ENCODE results near the gene KCTD13. TPM values are rescaled to one million over a fixed set of nuclear protein-coding genes. Genes with fewer than 3 reads are reported as not detected.

The KCTD13 gene
- total RNA-seq, 1 experiment from 2014 or later = 18.3 TPM

- Mint-ChIP-seq H3K27ac (no peak overlapping the region), H3K4me3 (peak overlapping the region in 1 of 2 experiments; percentile 95; a peak in 1 of 5 replicates), H3K9me3 (peaks cover 14 to 16% of the 10 kb centered on the region in 2 experiments), H3K36me3 (ENCODE audit: insufficient read depth in 1 of 3, low read depth in 3 of 3) (peaks cover 35 to 46% (median 45%) of the 10 kb centered on the region in 3 experiments), H3K27me3 (ENCODE audit: low read depth) (peaks cover 16% of the 10 kb centered on the region), H3K4me1 (peaks cover 29% of the 10 kb centered on the region in 2 experiments)
- Histone ChIP-seq H4K5ac (ENCODE audit: insufficient read length, low read depth, low read length) (no peak overlapping the region), H2BK120ac (ENCODE audit: low read depth, low read length, poor library complexity, severe bottlenecking) (no peak overlapping the region), H3K79me2 (ENCODE audit: insufficient read depth, low read length) (peaks cover 5% of the 10 kb centered on the region; the same call in 1 of the 2 replicates), H2AFZ (ENCODE audit: low read length) (no peak overlapping the region), H3K56ac (ENCODE audit: insufficient read length, low read depth, low read length) (no peak overlapping the region), H3K9me3 (ENCODE audit: control insufficient read depth, low read depth, low read length) (peaks cover 7% of the 10 kb centered on the region), H4K8ac (replicated peaks; ENCODE audit: insufficient read length, low read depth, low read length) (no peak overlapping the region), H2AK5ac (ENCODE audit: insufficient read length, low read length) (no peak overlapping the region), H3K27me3 (ENCODE audit: insufficient read depth, low read length) (peaks cover 3% of the 10 kb centered on the region; the same call in 1 of the 2 replicates), H3K9ac (ENCODE audit: extremely low read depth, insufficient read length, low read length) (no peak overlapping the region), H2BK12ac (ENCODE audit: insufficient read length, low read depth, low read length) (no peak overlapping the region), H3K4ac (ENCODE audit: low read depth, low read length) (no peak overlapping the region), H3K23ac (ENCODE audit: insufficient read length, low read depth, low read length) (no peak overlapping the region), H3K18ac (ENCODE audit: insufficient read length, low read depth, low read length) (no peak overlapping the region), H4K91ac (ENCODE audit: insufficient read length, low read depth, low read length) (no peak overlapping the region), H3K79me1 (ENCODE audit: insufficient read depth, low read depth, low read length, poor library complexity, severe bottlenecking) (peaks cover 7% of the 10 kb centered on the region), H3K14ac (ENCODE audit: insufficient read depth, low read length) (no peak overlapping the region), H3K4me1 (ENCODE audit: insufficient read depth, low read length) (peaks cover 3% of the 10 kb centered on the region; the same call in 1 of the 2 replicates), H2BK20ac (ENCODE audit: low read depth, low read length, poor library complexity, severe bottlenecking) (no peak overlapping the region), H3K27ac (ENCODE audit: insufficient read length, low read depth, low read length) (no peak overlapping the region), H4K20me1 (ENCODE audit: control insufficient read depth, insufficient read depth, insufficient read length) (no peaks in the 10 kb centered on the region), H3K23me2 (ENCODE audit: insufficient read length, low read depth, low read length, poor library complexity, severe bottlenecking) (peaks cover 14% of the 10 kb centered on the region), H3T11ph (ENCODE audit: low read length) (no peak overlapping the region), H3K4me2 (ENCODE audit: insufficient read depth, insufficient read length, low read length) (no peak overlapping the region), H2BK15ac (ENCODE audit: low read depth, low read length) (no peak overlapping the region), H2BK5ac (ENCODE audit: insufficient read length, low read length) (no peak overlapping the region)
- no peak for DNase-seq
- TF ChIP-seq CTCF (conservative IDR thresholded peaks at IDR 0.05) = no peak
- no CpG with 5 or more reads among the region's 1 CpG for WGBS (ENCODE audit: extremely low coverage, insufficient read length, low lambda C conversion rate)
These were observed 46.5 kb upstream of the KCTD13 start for GRCh38 chr16:29972500-29972899.

All from H9 (cell line).